Gastroesophageal sphincter (tissue), 3 donors: ENCODE results near the gene APOC4.

Source experiments
- CTCF ChIP-seq, 4 experiments: fragments of 200-600 bp in 2 of 4; fragments of 450-650 bp in 2 of 4; sonication (generic) in 1 of 4; IDR thresholded peaks; one replicate each; pipeline ENCODE4 v1.5.1; 2017 to 2019; ENCODE audit warnings: antibody characterized with exemption in 4 of 4, mild to moderate bottlenecking in 2 of 4, moderate library complexity in 2 of 4
- EP300 ChIP-seq: sonication (generic); formaldehyde crosslinking; IDR thresholded peaks from one replicate; pipeline ENCODE4 v1.6.1; 2017; ENCODE audit warnings: antibody characterized with exemption, mild to moderate bottlenecking
- POLR2A ChIP-seq, 2 donors: fragments of 450-650 bp; IDR thresholded peaks; one replicate each; pipeline ENCODE4 v1.6.1; 2017; ENCODE audit warnings: antibody characterized with exemption in 2 of 2, mild to moderate bottlenecking in 2 of 2, moderate library complexity in 1 of 2
- POLR2AphosphoS5 ChIP-seq: sonication (generic); formaldehyde crosslinking; IDR thresholded peaks from one replicate; pipeline ENCODE4 v1.6.1; 2017; ENCODE audit warnings: antibody characterized with exemption

GRCh38 chr19:44904426-44904994 is 37.5 kb upstream of the APOC4 start:
- TF ChIP-seq CTCF (IDR thresholded peaks at IDR 0.05): no peak
- no peak for TF ChIP-seq POLR2A (IDR thresholded peaks at IDR 0.05)
- no peak for TF ChIP-seq EP300
- TF ChIP-seq POLR2AphosphoS5: no peak
